Measurements from ENCODE around the gene IMMP2L. TPM values are rescaled to one million over a fixed set of nuclear protein-coding genes. Genes with fewer than 3 reads are reported as not detected.

IMMP2L gene
- total and polyA plus RNA-seq, 2 donors (not counting 3 experiments of a cell fraction or from before 2014, with no cell fraction given) = 9.9 to 11.8 TPM

GRCh38 chr7:111093496-111093895 is 468.8 kb downstream of the IMMP2L start:
- intact Hi-C loops (cut with micrococcal nuclease) (loop anchor here (5.0 to 10.0 kb wide), 2 partner anchors 469 to 649 kb away; partner anchors contain the start of gene IMMP2L), dilution Hi-C loops (cut with MboI; ENCODE audit: extremely low pct_ligation_motif_present, low sequenced_read_pairs) (no loop called here)
- no peaks in the 10 kb centered on the region for H4K20me1 ChIP-seq (replicated peaks; ENCODE audit: control insufficient read depth, extremely low read depth, insufficient read depth, low read length)
- H3K79me2 ChIP-seq (ENCODE audit: control insufficient read depth, insufficient read depth, low read length) = no peaks in the 10 kb centered on the region
- TF ChIP-seq GATA2 (IDR thresholded peaks at IDR 0.05; ENCODE audit: insufficient read depth, insufficient read length, low read depth, low read length) (no peak), EZH2 (IDR thresholded peaks at IDR 0.05; ENCODE audit: borderline replicate concordance, low read depth, low read length, severe bottlenecking) (no peak), MAX (IDR thresholded peaks at IDR 0.05; ENCODE audit: insufficient read depth, insufficient read length) (no peak), CTCF (IDR thresholded peaks at IDR 0.05; ENCODE audit: extremely low read depth in 1 of 2, insufficient read depth in 1 of 2, low read depth in 1 of 2, low read length in 2 of 2) (no peak), POLR2A (IDR thresholded peaks at IDR 0.05; ENCODE audit: low read depth, low read length) (no peak), MYC (IDR thresholded peaks at IDR 0.05; ENCODE audit: low read depth, low read length) (no peak)
- CTCF ChIA-PET = interaction anchor here (1.4 kb wide), 1 partner anchor 45 kb away, joined by 4 read pairs; no protein-coding TSS in a partner anchor
- DNase-seq (ENCODE audit: low read depth, low spot score) (no peak), FAIRE-seq (no peak)
- H3K27ac ChIP-seq (ENCODE audit: insufficient read depth, low read depth, low read length) = no peak overlapping the region
- BruUV-seq (replicated peaks) = no TSS peak
- H2AFZ ChIP-seq (ENCODE audit: low read depth, low read length) = no peak overlapping the region
- no peaks in the 10 kb centered on the region for H3K36me3 ChIP-seq (ENCODE audit: control insufficient read depth in 2 of 2, extremely low read depth in 1 of 2, insufficient read depth in 2 of 2, low read length in 2 of 2)
- H3K9me3 ChIP-seq (replicated peaks; ENCODE audit: control insufficient read depth, insufficient read depth, low read length) = no peaks in the 10 kb centered on the region
- peaks cover 3% of the 10 kb centered on the region for H3K4me1 ChIP-seq (ENCODE audit: control insufficient read depth, extremely low read depth, insufficient read depth, low read length)
- H3K9ac ChIP-seq (replicated peaks; ENCODE audit: extremely low read depth, insufficient read depth, low read length) = no peak overlapping the region
- no peak overlapping the region for H3K4me3 ChIP-seq (replicated peaks in 1 of 3; ENCODE audit: insufficient read depth in 1 of 3, low read depth in 1 of 3, low read length in 3 of 3)
- H3K4me2 ChIP-seq (ENCODE audit: insufficient read depth, low read length) = no peak overlapping the region
- H3K27me3 ChIP-seq (ENCODE audit: control insufficient read depth in 2 of 2, insufficient read depth in 2 of 2, low read length in 2 of 2) = no peaks in the 10 kb centered on the region
- POLR2A ChIA-PET = no interaction called here
- H3K9me1 ChIP-seq (replicated peaks; ENCODE audit: control insufficient read depth, extremely low read depth, insufficient read depth, low read length) = no peaks in the 10 kb centered on the region
